NCI-H1417 (cell line): ENCODE results near the gene DCAKD.

Experiments used
- DNase-seq, 3 experiments: peaks; one replicate each; lab custom pipeline; 2025; lab: John Stamatoyannopoulos, UW

DCAKD gene, protein sequence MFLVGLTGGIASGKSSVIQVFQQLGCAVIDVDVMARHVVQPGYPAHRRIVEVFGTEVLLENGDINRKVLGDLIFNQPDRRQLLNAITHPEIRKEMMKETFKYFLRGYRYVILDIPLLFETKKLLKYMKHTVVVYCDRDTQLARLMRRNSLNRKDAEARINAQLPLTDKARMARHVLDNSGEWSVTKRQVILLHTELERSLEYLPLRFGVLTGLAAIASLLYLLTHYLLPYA

DNA sequence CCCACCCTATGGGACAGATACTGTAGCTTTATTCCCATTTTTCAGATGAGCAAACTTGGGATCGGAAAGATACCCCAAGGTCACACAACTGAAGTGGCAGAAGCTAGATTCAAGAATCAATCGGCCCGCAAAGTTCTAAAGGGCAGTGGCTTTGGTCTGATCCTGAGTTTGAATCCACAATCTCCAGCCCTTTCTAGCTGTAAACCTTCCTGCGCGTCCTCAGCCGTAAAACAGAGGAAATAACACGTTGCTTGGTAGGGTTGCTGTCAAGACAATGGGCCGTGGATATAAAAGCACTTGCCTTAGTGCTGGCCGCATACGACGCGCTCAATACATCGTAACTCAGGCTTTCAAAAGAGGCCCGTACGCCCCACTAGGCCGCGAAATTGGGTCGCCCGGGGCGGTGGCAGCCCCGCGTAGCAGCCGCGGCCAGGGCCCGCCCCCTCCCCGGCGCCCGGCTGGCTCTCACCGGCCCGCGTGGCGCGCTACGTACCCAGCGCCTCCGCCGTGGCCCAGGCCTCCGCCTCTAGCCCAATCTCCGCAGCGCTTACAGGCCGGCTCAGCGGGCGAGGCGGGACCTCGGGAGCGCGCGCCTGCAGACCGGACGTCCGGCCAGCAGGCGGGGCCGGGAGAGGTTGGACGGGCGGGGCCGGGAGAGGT lies at the start of gene DCAKD:
Gene DCAKD, minus strand, starts transcription at position 573 of the 660 bp plus-strand sequence. CDS start 16,747 bp downstream, outside the sequence.
- peak; percentile 93 to 96 (median 96) for DNase-seq

DNA sequence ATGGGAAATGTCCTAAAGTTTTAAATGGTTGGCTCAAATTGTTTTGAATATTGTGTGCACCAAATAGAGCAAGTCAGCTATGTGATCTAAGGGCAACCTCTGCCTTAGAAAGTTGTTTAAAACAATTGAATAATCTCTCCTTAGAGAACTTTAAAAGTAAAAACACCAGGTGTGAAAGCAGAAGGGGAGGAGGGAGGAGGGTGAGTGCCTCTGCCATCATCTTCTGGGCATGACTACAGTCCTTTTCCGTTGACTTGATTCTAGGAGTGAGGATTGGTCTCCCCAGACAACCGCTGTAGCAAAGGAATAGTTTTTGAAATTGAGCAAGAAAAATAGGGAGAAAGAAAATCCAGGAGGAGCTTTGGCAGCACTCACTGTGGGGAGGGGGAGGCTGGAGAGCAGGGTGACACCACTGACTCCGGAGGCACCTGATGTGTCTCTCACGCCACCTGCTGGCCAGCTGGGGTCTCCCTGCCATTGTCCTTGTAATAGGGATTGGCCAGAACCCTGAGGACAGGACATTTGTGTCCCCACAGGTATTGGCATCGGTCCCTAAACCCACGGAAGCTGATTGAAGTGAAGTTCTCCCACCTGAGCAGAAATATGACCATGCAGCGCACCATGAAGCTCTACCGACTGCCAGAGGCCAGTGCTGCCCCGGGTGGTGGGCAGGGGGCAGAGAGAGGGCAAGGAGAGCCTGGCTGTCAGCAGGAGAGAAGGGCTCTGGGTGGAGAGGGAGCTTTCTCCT lies 47.6 kb upstream of the DCAKD start:
- peak; percentile 66 to 84 (median 68) for DNase-seq

DNA sequence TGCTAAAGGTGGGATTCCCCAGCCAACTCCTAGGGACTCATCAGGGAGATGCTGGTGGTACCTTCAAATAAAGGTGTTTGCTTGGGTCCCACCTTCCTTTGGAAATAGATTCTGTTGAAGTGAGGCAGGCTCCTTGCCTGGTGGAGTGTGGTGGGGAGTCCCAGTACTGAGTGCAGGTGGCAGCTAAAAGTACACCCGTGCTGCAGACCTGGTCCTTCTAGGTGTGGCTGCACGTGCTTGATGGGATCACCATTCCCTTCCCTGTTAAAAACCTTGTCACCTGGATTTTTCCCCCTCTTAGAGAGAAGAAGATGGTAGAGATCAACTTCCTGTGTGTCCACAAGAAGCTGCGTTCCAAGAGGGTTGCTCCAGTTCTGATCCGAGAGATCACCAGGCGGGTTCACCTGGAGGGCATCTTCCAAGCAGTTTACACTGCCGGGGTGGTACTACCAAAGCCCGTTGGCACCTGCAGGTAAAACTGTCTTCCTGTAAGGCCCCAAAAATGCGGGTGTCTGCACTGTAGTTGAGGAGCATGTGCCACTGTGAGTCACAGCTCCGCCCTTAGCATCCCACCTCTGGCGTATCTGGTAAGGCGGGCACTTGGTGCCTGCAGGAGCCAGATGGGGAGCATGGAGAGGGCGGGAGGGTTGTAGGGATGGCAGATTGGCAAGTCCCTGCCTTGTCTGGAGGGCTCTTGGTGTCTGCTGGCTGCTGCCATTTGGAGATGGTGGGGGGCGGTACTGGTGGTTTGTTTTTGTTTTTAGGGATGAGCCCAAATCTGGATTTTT lies 46.8 kb upstream of the DCAKD start:
- no peak for DNase-seq

DNA sequence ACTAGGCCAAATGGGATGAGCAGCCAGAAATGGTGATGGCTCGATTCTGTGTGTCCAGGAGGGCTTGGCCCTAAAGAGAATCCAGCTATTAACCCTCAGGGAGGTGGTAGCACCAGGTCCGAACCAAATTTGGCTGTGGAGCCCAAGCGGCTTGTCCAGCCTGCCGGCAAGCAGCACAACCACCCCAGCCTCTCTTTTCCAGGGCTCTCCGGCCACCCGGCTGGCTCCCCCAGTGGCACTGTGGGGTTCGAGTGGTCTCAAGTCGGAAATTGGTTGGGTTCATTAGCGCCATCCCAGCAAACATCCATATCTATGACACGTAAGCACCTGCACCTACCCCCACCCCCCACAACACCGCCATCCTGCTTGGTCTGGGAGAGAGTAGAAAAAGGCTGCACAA lies 45.5 kb upstream of the DCAKD start:
- DNase-seq = no peak

DNA sequence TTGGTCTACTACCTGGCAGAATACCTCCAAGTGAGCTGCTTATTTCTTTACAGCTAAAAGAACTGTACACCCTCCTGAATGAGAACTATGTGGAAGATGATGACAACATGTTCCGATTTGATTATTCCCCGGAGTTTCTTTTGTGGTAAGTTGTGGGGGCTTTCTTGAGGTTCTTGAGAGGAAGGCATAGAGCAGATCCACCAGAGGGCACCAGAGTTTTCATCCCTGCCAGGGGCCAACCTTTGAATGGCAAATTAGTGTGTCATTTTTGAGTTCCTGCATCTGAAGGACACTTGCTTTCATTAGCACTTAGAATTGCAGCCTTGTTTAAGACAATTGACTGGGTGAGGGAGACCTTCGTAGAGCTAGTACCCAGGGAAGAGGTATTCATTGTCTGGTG lies 44.7 kb upstream of the DCAKD start:
- peak in 1 of 3 experiments; percentile 17 for DNase-seq

DNA sequence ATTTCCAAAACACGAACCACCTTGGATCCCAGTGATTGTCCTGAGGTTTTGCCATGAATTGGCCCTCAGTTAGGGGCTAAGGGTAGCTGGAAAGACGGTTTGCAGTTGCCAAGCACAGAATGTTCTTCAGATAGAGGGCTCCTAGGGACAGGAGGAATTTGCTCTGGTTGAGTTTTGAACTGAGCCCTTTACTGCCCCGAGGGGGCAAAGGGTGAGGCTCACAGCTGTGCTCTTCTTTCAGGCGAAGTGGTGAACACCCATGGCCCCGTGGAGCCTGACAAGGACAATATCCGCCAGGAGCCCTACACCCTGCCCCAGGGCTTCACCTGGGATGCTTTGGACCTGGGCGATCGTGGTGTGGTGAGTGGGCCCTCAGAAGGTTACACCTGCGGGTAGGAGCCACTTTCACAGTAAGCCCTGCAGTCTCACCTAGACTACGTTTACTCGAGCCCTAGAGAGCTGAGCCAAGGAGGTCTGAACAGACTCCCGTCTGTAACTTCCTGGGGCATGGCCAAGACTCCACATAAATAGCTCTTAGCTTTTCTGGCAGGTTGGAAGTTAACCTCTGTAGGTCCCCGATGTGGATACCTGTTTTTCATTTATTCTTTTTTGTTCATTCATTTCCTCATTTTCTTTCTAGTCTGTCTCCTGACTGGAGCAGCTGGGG lies 42.1 kb upstream of the DCAKD start:
- no peak for DNase-seq

DNA sequence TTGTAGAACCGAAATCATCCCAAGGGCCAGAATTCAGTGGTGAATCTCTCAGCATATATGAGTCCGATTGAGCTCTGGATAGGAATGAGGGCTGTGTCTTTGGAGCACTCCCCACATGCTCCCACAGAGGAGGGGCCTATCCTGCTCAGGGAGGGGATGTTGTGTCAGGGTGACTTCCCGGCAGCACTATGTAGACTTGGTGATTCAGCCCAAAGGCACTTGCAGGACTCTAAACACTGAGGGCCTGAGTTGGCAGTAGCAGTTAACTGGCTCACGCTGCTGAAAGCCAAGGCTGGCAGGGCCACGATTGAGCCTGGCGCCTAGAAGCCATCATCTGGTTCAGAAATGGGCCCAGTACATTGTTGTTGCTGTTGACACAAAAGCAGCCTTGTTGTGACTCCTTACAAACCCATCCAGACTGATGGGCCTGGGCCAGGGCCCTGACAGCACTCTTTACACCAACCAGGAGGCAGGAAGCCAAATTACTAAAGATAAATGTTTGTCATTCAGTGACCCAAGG lies 41.5 kb upstream of the DCAKD start:
- DNase-seq = no peak

DNA sequence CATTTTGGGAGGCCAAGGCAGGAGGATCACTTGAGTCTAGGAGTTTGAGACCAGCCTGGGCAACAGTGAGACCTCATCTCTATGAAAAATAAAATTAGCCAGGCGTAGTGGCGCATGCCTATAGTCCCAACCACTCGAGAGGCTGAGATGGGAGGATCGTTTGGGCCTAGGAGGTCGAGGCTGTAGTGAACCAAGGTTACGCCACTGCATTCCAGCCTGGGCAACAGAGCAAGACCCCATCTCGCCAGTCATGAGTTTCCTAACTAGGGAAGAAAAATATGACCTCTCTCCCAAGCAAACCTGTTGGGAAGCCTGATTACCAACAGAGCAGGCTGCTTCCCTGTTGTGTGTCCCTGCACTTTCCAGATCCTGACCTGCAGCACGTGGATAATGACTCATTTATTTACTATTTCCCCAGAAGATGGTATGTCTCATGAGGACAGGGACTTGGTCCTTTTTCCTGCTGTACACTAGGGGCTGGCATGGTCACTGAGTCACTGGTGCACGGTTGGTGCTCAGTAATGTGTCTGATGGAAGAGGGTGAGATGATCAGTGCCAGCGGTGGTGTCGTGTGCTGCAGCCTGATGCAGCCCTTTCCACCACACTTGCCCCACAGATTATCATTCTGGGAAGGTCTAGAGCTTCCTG lies 40.5 kb upstream of the DCAKD start:
- no peak for DNase-seq

DNA sequence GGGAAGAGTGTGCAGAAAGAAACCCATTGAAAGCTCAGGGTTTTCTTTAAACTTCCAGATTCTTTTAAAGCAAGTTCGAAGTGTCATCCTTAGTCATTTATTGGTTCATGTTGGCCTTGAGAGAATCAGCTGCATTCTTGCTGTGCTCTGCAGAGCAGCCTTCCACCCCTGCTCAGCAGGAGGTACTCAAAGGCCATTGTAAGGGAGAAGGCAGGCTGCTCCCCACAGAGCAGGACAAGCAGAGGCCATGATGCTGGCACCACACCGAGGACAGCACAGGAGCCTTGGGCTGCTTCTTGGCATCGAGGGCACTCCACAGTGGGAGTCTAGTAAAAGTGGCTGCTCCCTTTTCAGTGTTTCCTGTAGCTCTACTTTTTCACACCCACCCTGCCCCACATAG lies 39.3 kb upstream of the DCAKD start:
- DNase-seq = no peak

DNA sequence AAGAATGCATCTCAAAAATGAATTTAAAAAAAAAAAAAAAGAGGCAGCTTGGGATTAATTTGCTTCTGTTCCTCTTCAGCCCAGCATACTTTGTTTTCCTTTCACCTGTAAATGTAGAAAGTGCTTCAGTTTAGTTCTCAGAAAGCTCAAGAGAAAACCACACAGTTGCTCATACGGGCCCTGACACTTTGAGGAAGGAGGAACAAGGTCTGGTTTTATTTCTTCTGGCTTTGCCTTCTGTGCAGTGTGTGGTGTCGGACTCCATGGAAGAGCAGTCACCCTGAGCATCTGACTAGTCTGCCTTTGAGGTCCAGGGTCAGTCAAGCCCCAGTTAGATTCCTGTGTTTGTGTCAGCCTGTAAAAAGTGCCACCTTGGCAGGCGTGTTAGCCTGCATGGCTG lies 37.3 kb upstream of the DCAKD start:
- no peak for DNase-seq

DNA sequence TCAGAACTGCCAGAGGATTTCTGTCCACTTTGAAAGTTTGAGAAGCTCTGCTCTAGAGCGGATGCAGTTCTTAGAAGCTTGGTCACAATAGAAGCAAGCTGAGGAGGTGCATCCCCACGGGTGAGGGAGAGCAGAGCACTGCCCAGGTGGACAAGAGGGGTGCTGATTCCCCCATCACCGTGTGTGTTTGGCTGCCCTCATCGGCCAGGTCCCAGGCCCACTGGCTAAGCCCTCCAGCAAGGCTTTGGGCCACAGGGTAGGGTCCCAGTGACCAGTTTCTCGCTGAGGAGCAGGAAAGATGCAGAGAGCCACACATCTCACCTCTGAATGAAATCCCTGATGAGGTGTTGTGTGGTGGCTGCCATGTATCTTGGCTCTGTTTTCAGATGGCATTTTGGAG lies 36.5 kb upstream of the DCAKD start:
- no peak for DNase-seq

DNA sequence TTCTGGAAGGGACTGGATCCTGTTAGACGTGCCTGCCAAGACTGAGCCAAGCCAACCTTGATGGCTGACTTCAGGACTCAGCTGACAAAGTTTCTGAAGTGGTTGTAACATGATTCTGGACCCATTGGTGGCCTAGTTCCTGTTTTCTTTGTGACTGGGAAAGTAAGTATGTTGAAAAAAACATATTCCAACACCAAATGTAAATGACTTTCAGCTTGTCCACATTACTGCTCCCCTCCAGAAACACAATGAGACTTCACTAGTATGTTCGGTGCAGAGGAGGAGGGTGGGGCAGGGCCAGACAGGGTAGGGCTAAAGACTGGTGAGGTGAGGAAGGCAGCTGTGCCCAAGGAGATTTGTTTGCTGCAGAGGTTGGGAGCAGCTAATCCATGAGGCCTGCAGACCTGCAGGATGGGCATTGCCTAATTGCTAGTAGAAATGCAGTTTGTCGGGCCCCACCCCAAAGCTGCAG lies 36.1 kb upstream of the DCAKD start:
- DNase-seq = no peak

DNA sequence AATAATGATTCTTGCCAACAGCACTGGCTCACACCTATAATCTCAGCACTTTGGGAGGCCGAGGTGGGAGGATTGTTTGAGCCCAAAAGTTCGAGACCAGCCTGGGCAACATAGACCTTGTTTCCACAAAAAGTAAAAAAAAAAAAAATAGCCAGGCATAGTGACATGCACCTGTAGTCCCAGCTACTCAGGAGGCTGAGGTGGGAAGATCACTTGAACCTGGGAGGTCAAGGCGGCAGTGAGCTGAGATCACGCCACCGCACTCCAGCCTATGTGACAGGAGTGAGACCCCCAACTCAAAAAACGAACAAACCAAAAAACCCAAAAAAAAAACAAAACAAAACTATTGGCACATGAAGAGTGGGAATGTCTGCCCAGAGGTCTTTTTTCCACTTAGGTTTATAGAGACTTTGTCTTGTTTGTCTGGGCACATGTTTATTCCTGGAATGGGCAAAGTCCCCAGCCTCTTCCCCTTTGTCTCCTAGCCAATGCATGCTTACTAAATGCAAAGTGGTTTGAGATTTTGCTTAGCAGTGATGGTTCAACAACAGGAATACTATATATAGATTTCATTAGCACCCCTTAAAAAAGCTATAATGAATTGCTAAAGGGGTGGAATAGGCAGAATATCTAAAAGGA lies 35.6 kb upstream of the DCAKD start:
- DNase-seq = no peak

DNA sequence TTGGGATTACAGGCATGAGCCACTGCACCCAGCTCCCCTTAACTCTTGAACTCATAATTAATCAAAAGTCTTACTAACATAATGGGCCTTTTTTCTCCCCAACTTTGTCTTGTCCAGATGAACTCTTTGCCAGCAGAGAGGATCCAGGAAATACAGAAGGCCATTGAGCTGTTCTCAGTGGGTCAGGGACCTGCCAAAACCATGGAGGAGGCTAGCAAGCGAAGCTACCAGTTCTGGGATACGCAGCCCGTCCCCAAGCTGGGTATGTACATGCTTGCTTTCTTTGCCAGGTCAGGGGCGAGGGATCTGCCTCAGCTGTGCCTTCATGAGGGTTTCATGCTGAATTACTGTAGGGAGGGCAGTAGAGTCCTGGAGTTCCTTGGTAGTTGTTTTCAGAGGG lies 35.0 kb upstream of the DCAKD start:
- no peak for DNase-seq

DNA sequence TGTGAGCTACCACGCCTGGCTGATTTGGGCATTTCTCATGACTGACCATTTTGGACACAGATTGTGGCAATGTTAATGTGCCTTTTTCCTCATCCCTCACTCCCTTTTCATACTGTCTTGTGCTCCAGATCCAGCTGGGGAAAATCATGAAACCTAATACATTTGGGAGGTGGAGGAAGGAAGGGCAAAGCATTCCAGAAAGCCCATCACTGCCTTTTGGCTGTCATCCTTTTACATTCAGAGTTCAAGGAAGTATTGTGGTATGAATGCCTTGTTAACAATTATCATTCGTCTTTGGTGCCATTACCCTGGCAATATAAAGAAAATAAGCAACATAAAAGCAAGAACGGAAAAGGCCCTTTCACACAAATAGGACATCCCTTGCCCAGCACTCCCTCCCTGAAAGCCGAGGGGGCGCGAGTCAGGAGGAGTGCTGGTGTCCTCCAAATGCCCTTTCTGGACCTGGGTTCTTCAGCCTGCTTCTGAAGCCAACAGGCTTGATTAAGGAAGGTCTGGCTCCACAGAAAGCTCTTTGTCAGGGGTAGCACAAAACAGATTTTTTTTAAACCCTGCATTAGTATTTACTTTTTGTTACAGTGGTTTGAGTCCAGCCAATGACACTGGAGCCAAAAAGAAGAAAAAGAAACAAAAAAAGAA lies 29.7 kb upstream of the DCAKD start:
- no peak for DNase-seq

DNA sequence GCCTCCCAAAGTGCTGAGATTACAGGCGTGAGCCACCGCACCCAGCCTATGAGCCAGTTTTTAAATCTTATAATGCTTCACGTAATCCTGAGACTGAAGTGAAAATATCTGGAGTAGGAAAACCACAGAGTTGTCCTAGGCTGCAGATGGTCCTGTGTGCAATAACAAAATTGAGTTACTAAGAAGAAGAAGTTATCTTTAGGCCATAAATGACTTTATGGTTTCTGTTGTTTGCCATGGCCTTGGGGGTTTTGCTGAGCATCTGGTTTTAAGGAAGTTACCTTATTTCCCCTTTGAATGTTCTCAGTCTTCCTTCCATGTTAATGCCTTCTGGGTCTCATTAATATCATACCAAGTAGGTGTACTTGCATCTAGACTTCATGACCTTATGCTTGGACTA lies 26.2 kb upstream of the DCAKD start:
- no peak for DNase-seq

DNA sequence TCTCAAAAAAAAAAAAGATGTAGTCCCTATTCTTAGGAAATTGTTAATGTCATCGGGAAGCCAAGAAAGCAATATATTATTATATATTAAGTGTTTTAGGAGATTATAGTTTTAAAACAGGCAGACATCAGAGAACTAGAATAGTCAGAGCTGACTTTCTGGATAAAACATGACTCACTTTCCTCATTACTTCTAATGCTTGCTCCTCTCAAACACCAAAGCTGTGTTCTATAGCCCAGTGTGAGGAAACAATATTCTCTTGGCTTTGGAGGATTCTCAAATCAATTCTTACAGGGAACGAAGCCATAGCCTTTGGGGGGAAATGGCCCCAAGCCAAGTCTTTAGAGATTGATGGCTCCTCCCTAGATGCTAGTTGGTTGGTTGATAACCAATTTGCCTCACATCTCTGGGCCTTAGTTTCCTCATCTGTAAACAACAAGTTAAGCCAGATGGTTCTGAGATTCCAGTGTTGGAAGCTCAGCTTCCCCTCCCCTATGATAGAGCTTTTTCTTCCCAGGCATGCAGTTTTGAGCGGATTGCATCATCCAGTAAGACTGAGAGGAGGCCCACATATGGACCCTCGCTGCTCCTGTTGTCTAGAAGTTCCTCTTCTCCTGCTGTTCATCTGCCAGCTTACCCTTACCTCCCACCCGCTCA lies 22.1 kb upstream of the DCAKD start:
- no peak for DNase-seq

DNA sequence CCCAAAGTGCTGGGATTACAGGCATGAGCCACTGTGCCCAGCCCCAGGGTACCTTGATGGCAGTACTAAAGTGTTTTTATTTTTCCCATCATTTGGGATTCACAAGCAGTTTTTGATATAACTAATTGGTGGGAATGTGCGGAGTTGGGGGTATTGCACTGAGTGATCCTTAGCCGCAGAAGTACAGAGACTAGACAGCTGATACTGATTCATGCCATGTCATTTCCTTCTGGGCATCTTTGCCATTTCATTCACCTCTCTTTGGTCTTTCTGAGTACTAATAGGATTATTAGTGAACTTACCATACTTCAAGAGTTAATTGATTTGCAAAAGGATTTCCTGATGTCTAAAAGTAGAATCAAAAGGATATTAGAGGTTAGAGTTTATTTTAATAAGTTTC lies 19.4 kb upstream of the DCAKD start:
- no peak for DNase-seq

DNA sequence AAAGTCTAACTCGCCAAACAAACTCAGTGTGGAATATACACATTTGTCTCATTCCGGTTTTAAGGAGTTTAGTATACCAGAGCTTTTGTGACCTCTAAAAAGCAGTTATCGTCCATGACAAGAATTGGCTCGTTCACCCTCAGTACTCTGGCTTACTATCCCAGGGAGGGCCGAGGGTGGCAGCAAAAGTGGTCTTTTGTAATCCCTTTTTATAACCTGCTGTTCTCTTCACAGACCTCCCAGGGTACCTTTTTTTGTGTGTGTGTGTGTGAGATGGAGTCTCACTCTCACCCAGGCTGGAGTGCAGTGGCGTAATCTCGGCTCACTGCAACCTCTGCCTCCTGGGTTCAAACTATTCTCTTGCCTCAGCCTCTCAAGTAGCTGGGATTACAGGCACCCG lies 18.6 kb upstream of the DCAKD start:
- DNase-seq = no peak
